GM19043 (cell line): ENCODE data around the gene PFKFB2.
A peak's percentile ranks its signal among the peaks of the same experiment; 100 is the strongest.

Experiments used
- ATAC-seq: cut with Tn5 transposase; IDR thresholded peaks from one replicate; pipeline ENCODE4 v1.9.1; 2021; ENCODE audit warnings: low read depth; ENCODE audit not compliant: unreplicated experiment

PFKFB2 gene

DNA sequence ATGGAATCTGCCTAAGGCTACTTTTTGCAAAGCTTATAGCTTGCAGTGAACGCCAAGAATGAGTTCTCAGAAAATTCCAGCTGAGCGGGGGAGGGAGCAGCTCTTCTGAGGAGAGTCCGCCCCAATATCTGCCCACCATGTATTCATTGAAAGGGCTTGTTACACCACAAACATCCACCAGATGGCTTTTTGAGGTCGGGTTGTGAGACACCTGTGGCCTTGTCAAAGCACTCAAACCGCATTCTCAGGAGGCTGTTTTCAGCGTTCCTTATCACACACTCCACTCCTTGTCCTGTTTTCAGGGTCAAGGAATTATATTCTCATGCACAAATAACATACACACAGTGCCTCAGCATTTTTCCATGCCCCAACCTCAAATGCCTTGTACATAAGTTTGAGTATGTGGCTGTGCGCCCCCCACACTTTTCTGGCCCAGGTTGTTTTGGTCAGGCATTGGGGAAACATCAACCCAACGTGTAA lies 31.7 kb downstream of the PFKFB2 start:
- peak; percentile 84 for ATAC-seq

DNA sequence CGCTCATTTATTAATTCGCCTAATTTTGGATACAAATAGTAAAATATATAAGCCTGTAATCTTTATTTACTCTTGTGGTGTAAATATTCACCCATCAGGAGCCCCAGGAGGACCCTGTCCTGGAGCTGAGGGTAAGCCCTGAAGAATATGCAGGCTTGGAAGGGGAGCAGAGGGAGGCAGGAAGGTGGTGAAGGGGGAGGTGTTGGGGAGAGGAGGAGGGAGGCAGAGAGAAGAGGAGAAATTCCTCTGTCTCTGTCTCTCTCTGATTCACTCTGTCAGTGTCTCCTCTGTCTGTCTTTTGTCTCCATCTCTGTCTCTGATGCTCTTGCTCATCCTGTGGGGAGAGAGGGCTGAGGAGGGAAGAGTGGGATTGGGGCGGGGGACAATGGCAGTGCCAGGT lies 32.8 kb downstream of the PFKFB2 start:
- no peak for ATAC-seq

DNA sequence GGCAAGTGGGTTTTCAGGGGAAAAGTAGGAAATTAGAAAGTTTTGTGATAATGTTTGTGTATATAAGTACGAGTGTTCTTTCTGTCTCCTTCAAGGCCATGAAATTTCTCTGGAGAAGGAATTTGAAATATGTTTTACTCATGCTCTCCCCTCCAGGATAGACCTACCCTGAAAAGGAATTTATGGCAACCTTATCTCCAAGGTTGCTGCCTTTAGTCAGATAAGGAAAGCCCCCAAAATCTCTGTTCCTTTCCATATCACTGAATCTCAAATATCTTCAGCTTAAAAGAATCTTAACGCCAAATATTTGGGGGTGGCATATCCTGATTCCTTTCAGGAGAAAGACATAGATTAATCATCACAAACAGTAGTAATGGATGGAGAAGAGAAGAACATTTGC lies 35.1 kb downstream of the PFKFB2 start:
- no peak for ATAC-seq

DNA sequence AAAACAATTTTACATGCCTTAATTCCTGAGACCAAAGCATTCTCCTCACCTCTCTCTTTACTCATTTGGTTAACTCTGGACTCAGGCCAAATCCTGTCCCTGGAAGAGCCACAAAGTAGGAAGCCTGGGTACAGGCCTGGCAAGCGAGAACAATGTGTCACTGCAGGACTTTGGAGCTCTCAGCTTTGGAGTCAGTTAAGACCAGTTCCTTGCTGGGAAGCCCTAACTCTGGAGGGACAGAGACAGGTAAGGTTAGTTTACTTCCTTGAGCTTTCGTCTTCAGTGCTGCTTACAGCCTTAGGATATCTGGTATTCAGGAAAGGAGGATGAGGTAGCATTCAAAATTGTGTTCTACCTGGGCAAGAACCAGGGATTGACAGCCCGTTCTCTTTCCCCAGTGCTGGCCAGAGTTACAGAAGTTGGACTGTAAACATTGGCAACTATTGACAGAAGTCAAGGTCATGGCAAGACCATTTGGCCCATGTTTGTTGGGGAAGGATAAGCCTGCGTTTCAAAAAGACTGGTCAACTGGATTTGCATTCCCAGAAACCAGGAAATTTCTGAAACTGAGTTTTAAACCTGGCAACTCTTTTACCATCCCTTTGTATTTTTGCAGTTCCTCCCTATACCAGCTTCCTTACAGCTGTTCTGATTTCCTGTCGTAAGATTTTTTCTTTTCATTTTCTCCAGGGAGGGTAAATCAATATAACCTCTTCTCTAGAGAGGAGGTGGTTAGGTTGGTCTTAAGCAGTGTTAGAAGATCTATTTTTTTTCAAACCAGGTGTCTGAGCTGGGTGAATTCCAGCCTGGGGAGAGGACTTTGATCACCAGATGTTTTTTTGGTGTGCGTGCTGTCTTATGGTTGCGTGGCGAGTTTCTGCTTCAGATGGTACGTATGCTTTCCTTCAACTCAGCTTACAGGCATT lies 35.9 kb downstream of the PFKFB2 start, which contains the start of gene C4BPB:
Gene C4BPB (plus strand): TSS at position 160 of the 926 bp plus-strand sequence. CDS start 672 bp downstream, at position 832.
- no peak for ATAC-seq

DNA sequence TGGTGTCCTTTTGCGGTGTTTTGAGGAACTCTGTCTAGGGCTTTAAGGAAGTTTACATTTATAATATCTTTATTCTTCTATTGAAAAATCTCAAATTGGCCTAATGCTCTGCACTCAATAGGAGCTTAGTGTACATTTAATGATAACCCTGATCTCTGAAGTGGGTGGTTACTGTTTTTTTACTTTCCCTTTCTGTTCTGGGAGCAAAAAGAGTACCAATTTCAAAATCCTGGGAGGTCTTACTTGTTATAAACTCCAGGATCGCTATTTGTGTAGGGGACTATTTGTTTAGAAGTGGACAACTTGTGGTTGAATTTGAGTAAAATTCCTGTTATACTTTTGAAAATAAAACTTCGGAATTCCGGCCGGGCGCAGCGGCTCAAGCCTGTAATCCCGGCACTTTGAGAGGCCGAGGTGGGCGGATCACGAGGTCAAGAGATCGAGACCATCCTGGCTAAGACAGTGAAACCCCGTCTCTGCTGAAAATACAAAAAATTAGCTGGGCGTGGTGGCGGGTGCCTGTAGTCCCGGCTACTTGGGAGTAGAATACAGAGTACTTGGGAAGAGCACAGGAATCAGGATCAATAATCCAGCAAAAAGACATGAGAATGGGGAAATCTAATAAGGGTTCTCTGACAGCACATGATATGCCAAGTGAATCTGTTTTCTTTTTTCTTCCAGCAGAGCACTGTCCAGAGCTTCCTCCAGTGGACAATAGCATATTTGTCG lies 36.7 kb downstream of the PFKFB2 start:
- ATAC-seq, result no peak

DNA sequence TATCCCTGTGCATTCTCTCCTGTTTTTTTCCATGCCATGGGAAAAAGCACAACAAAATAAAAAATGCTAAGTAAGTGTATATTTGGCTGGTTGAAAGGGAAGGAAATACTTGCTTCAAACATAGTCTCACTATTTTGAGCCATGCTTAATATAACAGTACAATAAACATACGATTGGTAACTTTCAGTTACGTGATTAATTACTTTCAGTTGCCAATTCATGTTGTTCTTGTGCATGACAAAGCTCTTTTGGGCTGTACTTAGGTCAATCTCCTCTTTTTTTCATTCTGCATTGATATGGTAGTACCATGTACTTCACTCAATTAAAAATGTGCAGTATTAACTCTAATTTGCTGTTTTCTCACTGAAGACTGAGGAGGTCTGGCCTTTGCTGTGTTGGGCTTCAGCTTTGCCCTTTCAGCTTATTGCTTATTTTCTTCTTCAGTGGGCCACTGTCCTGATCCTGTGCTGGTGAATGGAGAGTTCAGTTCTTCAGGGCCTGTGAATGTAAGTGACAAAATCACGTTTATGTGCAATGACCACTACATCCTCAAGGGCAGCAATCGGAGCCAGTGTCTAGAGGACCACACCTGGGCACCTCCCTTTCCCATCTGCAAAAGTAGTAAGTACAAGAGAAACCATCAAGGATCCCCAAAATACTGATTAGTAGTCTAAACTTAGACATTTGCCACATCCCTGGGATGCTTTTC lies 38.3 kb downstream of the PFKFB2 start:
- ATAC-seq, result no peak

- no peak for ATAC-seq
These were observed 40.9 kb downstream of the PFKFB2 start for GRCh38 chr1:207093944-207094343.

DNA sequence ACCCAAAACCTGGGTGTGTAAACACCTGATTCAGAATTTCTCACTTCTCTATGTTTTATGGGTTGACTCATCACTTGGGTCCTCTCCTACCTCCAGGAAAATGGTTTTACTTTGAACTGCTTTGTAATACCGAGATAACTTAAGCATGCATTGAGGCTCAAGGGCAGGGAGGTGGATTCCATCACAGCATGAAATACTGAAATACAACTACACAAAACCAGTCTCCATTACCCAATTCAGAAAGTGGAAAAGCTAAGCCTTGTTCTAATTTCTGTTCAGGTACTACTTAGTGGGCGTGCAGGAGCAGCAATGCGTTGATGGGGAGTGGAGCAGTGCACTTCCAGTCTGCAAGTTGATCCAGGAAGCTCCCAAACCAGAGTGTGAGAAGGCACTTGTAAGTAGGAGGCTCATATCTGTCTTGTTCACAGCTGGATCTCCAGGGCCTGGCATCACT lies 44.8 kb downstream of the PFKFB2 start:
- peak; percentile 85 for ATAC-seq

GRCh38 chr1:207101720-207102119 lies 48.6 kb downstream of the PFKFB2 start:
- no peak for ATAC-seq

DNA sequence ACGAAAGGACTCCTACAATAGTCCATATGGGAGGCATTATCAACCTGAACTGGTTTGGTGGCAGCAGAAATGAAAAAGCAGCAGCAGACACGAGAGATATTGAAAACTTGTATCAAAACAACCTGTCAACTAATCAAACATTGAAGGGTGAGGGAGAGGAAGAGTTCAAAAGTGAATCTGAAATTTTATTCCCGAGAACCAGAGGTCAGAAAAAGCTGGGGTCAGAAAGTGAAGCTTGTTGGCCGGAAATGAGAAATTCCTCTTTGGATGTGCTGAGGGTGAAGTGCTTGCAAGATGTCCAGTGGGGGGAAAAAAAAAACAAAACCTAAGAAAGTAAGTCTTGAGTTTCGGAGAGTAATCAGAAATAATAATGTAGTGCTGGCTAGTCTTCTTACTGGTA lies 49.1 kb downstream of the PFKFB2 start:
- ATAC-seq, result no peak

- ATAC-seq, result no peak
These were observed 49.6 kb downstream of the PFKFB2 start for GRCh38 chr1:207102659-207103058.

GRCh38 chr1:207103892-207104373 lies 50.9 kb downstream of the PFKFB2 start, which contains the start of gene C4BPA:
TSS of gene C4BPA (plus strand) at chr1:207104233. CDS start at chr1:207113026, 8,793 bp downstream.
- ATAC-seq, result no peak

DNA sequence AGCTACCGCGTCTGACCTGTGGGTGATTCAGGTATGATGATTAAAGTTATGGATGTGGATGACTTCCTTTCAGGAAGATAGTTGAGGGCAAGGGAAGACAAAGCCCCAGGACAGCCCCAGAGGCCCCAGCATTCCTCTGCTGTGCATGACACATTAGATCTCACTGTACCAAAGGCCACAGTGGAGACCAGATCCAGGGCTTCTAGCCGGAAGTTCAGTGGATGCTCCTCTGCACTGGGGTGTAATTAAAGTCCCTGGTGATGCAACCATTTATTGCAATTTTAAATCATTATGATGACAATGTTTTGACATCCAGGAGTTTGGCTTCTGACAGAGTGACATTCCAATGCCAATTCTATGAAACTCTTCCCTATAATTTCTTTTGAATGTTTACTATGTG lies 55.9 kb downstream of the PFKFB2 start:
- no peak for ATAC-seq

- no peak for ATAC-seq
These were observed 59.7 kb downstream of the PFKFB2 start for GRCh38 chr1:207112616-207113296.

- no peak for ATAC-seq
These were observed 62.2 kb downstream of the PFKFB2 start for GRCh38 chr1:207115269-207115668.

GRCh38 chr1:207124389-207124788 lies 71.3 kb downstream of the PFKFB2 start:
- no peak for ATAC-seq

GRCh38 chr1:207128336-207128921 lies 75.4 kb downstream of the PFKFB2 start:
- ATAC-seq, result no peak

DNA sequence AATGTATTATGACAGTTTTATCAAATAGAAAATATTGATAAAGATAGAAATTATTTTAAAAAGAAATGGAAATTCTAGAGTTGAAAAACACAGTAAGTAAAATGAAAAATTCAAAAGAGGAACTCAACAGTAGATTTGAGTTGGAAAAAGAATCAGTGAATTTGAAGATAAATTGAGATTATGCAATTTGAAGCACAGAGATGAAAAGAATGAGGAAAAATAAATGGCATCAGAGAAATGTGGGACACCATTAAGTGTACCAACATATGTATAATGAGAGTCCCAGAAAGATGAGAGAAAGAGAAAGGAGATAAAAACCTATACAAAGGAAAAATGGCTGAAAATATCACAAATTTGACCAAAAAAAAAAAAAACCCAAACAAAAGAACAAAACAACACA lies 76.0 kb downstream of the PFKFB2 start:
- ATAC-seq, result no peak
